ENCODE data around the gene TMEM69.
"Not testable (repeated sequence)": the region's sequence is repeated elsewhere in the genome, so short reads cannot be mapped to it uniquely, and the experiment has no call there.

TMEM69 gene

DNA sequence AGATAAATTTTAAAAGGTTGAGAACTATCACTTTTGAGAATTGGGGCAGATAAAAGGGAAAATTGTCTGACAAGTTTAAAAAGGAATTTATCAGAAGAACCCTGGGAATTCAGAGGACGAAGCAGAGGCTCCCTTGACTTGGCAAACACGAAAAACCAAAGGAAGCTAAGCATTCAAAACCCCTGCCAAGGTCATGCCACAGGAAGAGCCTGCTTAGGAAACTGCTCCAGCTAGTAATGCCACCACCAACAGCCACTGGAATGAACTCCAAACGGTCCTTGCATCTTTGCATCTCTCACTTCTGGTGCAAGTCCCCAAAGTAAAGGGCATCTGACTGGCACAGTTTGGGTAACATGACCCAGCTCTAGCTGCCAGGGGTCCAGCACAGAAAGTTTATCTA is 8.9 kb upstream of the TMEM69 start:
- DNase-seq: no peak

DNA sequence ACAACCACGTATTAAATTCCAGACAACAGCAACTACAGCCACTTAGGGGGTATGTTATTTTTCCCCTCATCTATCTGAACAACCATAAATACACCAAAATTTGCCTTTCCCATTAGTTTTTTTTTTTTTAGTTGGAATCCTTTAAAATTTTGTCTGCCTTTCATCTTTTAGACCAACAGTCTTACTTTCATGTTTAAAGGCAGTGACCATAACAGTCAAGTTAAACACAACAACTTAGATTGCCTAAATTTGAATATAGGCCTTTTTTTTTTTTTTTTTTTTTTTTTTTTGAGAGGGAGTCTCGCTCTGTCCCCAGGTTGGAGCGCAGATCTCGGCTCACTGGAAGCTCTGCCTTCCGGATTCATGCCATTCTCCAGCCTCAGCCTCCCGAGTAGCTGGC is 5.0 kb upstream of the TMEM69 start:
- DNase-seq: no peak

DNA sequence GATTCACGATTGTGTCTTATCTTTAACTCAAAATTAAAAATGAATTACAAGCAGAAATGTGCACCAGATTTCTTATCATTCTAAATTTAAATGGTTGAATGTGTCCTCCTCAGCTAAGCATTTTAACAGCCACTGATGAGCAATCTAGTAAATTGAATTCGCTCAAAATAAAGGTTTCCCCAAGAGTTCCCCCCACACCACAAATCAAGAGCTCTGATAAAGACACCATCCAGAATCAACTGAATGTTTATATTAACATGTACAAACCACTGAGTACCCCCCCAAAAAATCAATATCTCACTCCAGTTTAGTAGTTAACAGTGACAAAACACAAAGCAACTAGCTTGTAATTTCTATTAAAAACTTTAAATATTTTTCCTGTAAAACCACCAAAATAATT is 3.6 kb upstream of the TMEM69 start:
- no peak for DNase-seq

DNA sequence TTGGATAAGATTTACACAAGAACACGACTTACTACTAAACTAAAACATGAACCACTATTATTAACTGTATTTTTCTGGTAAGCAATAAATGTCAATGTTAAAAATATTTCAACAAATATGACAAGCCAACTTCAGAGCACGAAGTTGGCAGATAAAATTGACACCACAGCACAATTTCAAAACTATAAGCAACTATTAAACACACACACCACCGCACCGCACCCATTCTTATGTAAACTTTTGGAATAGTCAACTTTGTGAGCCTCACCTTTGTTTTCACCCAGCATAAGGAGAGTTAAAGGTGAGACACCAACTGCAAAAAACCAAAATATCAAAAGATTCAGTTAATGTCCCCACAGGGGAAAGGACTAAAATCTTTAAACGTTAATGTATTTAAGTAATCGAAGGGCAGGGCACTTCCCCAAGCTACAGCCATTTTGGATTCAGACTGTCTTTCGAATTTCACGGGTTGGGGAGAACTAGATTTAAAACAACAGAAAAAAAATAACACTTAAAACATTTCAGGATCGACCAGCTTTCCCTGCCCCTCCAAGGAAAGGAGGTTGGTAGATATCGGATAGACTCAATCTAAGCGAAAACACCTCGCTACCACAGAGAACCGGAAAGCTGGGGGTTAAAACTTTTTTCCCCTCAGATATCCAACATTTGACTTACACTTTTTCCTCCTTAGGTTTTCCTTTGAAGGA is 2.5 kb upstream of the TMEM69 start:
- DNase-seq: no peak

DNA sequence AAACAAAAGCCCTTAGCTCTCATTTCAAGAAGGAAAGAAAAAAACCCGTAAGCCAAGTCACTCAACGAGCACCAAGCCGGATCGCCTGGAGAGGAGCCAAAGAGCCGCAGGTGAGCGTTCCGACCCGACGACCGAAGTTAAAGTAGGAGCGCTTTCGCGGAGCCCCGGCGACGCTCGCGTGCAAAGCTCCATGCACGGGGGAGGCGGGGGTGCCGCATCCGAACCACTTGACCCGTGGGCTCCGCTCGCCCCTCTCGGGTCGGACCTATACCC is 2.0 kb upstream of the TMEM69 start:
- DNase-seq: peak; percentile 63

DNA sequence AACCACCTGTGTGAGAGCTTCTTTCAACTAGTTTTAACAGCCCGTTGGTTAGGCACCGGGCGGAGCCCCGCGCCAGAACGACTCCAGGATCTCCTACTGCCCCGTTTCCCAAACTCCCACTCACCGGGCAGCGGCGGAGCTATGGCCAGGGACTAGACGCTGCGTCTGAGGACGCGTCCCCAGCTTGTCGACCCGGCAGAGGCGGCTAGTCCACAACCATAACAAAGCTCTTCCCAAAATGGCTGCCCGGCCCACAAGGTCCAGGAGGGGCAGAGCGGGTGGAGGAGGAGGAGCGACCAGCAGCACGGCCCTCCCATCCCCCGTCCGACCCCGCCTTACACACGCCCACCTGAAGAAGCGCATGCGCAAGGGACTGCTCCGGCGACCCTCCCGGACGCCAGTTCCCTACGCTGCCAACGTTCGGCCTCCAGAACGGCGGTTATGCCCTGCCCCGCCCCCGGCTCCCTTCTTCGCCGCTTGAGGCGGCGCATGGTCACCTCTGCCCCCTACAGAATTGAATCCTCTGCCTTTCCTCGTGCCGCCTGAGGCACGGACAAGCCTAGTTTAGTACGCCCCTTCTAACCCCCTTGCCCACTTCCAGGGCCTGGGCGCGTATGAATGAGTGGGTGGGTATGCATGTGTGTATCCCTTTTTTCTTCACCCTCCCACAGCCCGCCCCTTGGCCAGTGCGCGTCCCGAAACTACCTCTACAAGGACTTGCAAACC is 1.5 kb upstream of the TMEM69 start, which contains the start of gene GPBP1L1:
Gene GPBP1L1 (minus strand): TSS at position 246 of the 726 bp plus-strand sequence. CDS start 27,446 bp downstream, outside the sequence.
- DNase-seq: peak; percentile 95

DNA sequence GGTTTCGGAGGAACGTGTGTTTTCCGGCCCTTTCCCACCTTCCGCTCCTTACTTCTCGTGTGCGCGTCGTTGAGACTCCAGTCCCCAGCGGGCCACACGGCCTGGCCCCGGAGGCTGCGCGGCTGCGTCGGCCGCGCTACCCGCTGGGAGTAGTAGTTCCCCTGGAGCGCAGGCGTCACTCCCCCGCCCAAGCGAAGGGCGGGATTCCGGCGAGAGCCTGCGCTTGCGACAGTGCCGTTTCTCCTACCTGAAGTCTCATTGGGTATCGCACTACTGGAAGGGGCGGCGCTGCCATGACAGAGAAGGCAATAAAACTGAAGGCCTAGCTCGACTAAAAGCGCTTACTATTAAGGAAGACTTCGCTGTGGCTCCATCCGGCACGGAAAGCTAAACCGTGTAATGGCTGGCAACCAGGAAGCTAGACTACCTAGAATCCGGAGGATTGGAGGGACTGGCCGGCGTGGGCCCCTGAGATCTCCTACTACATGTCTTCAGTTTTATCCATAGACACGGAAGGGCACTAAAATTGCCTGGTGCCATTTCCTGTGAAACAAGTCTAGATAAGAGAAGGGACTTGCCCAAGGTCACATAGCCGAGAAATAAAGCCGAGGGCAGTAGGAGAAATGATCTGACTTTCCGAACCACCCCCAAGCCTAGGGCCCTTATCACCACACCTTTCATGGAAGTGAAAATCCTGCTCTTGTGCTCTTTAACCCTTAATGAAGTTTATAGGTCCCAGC is 797 bp upstream of the TMEM69 start:
- DNase-seq: peak; percentile 97

DNA sequence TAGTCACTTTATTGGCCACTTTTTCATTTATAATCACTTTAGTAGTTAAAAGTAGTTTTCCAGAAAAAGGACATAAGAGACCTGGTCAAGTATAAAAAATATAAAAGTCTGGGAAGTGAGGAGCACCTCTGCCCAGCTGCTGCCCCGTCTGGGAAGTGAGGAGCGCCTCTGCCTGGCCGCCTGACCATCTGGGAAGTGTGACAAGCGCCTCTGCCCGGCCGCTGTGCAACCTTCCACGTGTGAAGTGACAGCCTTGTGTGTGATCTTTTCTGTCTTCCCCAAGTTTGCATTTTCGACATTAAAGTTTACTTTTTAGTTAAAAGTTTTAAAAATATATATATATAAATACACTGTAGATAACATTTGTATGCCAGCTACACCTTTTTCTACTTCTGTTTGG is 5.8 kb downstream of the TMEM69 start:
- not testable (repeated sequence) for DNase-seq

DNA sequence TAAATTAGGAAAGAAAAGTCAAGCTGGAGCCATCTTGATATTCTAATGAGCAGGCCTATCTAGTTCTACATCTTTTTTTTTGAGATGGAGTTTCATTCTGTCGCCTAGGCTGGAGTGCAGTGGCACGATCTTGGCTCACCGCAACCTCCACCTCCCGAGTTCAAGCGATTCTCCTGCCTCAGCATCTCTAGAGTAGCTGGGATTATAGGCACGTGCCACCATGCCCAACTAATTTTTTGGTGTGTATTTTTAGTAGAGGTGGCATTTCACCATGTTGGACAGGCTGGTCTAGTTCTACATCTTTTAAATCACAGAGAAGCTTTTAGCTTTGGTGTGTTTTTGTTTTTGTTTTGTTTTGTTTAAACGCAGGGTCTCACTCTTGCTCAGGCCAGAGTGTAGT is 6.8 kb downstream of the TMEM69 start:
- DNase-seq: no peak

DNA sequence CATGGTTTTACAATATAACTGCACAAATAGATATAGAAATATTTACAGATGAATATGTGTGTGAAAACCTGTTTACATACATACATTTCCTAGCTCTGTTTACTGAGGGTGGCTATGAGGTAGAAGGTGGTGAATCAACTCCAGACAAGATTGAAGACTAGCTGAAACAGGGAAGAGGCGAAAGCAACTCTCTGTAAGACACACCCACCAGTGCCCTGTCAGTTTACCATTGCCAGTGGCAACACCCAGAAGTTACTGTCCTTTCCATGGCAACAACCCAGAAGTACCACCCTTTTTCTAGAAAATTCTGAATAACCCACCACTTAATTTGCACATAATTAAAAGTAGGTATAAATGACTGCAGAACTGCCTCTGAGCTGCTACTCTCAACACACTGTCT is 16.7 kb downstream of the TMEM69 start:
- DNase-seq: no peak

DNA sequence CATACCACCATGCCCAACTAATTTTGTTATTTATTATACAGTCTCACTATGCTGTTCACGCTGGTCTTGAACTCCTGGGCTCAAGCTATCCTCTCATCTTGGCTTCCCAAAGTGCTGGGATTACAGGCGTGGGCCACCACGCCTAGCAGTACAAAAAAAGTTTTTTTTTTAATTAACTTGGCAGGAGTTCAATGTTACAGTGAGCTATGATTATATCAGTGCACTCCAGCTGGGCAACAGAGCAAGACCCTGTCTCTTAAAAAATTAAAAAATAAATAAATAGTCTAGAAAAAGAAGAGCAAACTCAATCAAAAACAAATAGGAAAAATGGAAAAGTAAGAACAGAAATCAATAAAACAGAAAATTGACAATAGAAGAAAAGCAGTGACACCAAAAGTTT is 25.7 kb downstream of the TMEM69 start:
- DNase-seq: no peak

DNA sequence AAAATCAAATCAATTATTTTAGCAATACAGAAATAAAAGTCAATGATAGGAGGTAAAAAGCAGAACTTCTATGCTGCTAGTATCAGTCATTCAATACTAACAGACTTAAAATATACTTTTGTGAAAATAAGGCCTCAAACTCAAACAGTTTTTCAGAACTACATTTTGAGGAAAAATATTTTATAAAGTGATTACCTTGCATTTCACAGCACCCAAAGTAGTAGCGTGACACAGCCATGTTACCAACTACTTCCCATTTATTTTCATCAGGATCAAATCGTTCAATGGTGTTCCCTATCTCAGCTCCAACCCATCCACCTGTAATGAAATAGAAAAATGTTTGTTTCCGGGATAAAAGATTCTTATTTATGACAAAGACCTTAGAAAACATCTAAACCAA is 28.7 kb downstream of the TMEM69 start:
- no peak for DNase-seq

DNA sequence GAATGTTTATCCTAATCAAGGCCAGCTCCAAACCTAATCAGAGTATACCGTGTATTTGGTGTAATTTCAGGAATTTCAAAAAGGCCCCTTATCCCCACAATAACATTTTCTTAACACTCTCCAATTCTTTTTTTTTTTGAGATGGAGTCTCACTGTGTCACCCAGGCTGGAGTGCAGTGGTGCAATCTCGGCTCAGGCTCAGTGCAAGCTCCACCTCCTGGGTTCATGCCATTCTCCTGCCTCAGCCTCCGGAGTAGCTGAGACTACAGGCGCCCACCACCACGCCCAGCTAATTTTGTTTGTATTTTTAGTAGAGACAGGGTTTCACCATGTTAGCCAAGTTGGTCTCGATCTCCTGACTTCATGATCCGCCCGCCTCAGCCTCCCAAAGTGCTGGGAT is 29.4 kb downstream of the TMEM69 start:
- not testable (repeated sequence) for DNase-seq

DNA sequence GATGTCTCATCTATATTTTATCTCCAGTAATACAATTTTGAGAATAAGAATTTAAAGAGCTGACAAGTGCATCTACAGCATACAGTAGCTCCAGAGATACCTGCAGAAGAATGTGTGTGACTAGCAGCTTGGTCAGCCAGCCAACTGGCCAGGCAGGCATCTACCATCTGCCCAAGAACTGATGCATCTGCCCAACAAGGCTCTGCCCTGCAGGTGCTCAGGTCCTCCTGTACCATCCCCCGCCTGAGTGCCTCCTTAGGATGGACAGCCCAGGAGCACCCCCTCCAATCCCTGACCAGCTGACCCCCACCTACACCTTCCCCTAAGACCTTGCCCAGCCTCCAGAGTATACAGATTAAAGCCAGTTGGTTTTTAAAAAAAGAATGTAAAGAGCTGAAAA is 30.3 kb downstream of the TMEM69 start:
- DNase-seq: no peak

DNA sequence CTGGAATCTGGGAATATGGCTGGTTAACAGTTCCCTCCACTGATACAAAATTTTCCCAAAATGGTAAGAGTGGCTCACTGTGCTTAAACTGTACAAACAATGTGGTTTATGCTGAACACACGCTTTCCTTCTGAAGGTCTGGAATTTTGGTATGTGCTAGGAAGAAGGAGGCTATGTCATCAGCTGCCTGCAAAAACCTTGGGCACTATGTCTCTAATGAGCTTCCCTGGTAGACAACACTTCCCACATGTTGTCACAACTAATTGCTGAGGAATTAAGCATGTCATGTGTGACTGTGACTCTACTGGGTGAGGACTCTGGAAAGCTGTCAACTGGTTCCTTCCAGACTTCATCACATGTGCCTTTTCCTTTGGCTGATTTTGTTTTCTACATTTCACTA is 33.2 kb downstream of the TMEM69 start:
- DNase-seq: no peak

DNA sequence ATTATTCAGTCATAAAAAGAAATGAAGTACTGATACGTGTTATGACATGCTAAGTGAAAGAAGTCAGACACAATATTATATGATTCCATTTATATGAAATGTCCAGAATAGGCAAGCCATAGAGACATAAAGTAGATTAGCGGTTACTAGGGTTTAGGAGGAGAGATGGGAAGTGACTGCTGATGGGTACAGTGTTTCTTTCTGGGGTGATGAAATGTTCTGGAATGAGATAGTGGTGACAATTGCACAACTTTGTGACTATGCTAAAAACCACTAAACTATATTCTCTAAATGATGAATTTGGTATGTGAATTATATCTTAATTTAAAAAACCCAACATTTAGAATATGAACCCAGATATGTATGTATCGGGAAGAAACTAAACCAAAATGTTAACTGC is 34.8 kb downstream of the TMEM69 start:
- DNase-seq: no peak

DNA sequence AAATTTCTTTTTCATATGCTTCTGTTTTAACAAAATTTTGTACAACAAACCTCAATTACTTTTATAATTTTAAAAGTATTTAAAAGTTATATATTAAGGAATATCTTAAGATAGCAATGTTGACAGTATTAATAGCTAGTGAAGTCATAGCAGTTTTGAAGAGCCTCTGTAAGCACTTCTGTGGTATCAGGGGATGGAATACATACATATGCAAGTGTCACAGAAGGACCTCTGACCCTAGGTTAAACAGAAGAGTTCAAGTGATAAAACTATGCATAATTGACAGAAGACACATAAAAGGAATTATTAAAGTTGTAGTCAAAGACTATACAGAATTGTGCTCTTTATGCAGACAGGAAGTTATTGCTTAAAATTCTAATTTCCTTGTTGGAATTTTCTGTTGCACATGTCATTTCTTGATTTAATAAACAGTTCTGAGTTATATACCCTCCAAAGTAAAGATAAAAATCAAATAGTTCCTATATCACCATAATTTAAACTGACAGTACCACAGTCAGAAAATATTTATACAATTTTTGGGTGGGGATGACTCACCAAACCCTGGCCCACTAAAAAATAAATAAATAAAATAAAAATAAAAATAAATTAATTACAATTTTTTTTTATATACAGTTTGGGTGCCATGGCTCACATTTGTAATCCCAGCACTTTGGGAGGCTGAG is 35.4 kb downstream of the TMEM69 start:
- DNase-seq: no peak

DNA sequence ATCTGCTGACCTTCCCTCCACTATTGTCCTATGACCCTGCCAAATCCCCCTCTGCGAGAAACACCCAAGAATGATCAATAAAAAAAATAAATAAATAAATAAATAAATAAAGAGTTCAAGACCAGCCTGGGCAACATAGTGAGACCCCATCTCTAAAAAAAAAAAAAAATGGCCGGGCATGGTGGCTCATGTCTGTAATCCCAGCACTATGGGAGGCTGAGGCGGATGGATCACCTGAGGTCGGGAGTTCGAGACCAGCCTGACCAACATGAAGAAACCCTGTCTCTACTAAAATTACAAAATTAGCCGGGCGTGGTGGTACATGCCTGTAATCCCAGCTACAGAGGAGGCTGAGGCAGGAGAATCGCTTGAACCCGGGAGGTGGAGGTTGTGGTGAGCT is 38.0 kb downstream of the TMEM69 start:
- not testable (repeated sequence) for DNase-seq

DNA sequence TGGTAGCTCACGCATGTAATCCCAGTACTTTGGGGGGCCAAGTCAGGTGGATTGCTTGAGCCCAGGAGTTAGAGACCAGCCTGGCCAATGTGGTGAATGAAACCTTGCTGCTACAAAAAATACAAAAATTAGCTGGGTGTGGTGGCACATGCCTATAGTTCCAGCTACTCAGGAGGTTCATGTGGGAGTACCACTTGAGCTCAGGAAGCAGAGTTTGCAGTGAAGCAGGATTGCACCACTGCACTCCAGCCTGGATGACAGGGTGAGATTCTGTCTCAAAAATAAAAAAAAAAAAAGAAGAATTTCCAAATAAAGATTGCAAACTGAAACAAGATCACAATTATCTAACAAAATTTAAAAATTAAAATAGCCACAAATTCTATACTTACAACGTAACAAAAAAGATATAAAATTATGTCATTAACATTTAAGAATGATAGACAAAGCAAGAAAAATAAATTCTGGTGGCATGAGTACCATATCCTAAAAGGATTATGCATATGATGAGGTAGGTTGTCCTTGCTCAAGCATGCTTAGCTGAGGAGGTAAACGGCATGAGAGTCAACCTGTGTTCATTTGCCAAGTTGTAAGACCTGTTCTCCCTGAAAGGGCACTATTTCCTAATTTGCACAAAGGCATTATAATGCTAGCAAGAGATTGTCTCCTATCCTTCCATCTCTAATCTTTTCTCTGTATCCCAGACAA is 42.2 kb downstream of the TMEM69 start:
- DNase-seq: no peak

DNA sequence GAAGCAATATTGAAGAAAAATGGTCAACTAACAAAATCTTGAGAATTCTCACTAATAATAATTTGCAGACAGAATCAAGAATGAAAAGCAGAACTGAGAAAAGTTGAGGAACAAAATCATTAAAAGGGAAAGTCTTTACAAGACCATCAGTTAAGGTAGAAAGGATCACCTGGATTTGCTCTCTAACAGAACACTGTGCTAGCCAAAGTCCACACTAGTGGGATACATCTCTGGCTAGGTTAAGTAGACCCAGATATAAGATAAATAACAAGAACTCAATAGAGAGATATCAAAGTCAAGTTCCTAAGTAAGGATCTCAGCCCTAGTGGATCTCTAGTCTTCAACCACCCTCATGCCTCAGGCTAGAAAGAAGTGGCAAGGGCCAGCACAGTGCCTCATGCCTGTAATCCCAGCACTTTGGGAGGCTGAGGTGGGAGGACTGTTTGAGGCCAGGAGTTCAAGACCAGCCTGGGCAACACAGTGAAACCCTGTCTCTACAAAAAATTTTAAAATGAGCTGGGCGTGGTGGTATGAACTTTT is 42.9 kb downstream of the TMEM69 start:
- DNase-seq: no peak

DNA sequence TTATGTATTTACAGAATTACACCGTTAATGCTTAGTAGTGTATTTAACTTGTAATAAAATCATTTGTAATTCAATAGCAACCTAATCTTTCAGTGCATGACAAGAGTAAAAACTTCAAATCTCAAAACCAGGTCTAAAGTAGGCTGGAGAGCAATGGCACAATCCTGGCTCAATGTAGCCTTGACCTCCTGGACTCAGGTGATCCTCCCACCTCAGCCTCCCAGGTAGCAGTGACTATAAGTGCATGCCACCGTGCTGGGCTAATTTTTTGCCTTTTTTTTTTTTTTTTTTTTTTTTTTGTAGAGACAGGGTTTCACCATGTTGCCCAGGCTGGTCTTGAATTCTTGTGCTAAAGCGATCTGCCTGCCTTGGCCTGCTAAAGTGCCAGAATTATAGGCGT is 51.2 kb downstream of the TMEM69 start:
- DNase-seq: no peak

DNA sequence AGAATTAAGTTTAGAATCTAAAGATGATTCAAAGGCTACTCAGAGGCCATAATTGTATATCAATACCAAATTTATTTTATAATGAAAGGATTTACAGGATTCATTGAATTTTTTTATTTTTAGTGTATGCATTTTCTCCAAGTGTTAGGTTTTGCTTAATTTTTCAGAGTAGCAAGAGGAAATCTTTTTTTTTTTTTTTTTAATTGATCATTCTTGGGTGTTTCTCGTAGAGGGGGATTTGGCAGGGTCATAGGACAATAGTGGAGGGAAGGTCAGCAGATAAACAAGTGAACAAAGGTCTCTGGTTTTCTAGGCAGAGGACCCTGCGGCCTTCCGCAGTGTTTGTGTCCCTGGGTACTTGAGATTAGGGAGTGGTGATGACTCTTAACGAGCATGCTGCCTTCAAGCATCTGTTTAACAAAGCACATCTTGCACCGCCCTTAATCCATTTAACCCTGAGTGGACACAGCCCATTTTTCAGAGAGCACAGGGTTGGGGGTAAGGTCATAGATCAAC is 51.7 kb downstream of the TMEM69 start:
- not testable (repeated sequence) for DNase-seq

Measured in NCI-H2227 treated with DMSO at 0.1 percent for 48 hours (cell line).